Ramos (cell line): ENCODE measurements around the gene IFT20.

ENCODE experiments used
- in situ Hi-C: fragments of 300-500 bp; cut with MboI; formaldehyde crosslinking; loops from one replicate; pipeline ENCODE4 v1.14.3; 2022; ENCODE audit warnings: low sequenced_read_pairs; ENCODE audit not compliant: unreplicated experiment

The IFT20 gene, protein sequence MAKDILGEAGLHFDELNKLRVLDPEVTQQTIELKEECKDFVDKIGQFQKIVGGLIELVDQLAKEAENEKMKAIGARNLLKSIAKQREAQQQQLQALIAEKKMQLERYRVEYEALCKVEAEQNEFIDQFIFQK

DNA sequence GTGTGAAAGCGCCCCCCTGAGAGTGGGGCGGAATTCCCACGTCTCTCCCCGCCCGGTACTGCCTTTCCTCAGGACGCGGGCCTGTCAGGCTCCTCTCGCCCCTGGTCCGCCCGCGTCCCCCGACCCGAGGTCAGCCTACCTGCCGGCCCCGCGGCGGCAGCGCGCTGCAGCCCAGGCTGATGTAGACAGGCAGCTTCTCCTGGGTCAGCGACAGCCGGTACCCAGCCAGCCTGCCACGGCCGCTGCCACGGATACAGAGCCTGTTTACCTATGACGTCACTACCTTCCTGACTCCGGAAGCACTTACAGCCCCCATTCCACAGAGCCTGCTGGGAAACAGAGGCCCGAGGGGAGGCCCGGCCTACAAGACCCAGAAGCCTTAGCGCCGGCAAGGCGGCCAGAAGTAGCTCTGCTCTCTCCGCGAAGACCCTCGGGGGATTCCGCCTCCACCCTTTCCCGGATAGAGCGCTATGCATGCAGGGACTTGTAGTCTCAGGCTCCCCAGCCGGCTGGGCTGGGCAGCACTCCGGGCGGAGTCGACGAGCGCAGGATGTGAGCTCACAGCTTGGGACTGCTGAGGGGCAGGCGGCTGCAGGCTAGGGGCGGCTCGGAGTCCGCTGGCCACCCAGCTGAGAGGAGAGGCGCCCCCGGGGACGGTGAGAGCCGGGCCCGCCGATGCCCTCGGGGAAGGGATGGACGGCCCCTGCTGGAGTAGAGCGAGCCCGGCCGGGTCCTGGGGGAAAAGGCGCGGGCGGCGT is at the start of gene IFT20, which contains the start of gene TNFAIP1:
IFT20 (minus strand) TSS at position 272 of the 758 bp plus-strand sequence. CDS start 3,487 bp downstream, outside the sequence.
TNFAIP1 (plus strand) TSS at position 561 of the 758 bp plus-strand sequence. CDS start 3,761 bp downstream, outside the sequence.
- in situ Hi-C loops = no loop called here

GRCh38 chr17:28385037-28385400 is 49.7 kb upstream of the IFT20 start:
- in situ Hi-C loops = loop anchor here (25.0 kb wide), 1 partner anchor 473 kb away; no protein-coding TSS in a partner anchor

DNA sequence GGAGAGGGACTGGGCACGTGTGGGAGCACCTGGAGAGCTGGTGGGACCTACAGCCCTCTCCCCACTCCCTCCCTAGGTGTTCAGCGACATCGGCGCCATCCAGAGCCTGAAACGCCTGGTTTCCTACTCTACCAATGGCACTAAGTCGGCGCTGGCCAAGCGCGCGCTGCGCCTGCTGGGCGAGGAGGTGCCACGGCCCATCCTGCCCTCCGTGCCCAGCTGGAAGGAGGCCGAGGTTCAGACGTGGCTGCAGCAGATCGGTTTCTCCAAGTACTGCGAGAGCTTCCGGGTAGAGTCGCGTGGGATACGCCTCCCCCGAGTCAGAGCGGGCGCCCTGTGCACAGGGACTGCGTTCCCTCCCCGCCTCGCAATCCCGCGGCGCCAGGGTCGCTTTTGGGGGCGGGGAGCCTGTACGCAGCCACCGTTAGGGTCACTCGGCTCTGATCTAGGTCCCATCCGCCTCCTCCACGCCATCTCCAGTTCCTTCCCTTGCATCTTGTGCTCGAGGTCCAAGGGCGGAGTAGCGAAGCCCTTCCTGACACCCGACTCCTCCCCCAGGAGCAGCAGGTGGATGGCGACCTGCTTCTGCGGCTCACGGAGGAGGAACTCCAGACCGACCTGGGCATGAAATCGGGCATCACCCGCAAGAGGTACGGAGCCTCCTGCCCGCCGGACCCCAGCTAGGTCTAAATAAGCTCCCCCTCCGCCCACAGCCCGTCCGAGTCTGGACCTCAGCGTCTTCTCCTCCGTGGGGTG is 49.2 kb upstream of the IFT20 start:
- in situ Hi-C loops = loop anchor here (25.0 kb wide), 1 partner anchor 472 kb away; no protein-coding TSS in a partner anchor

DNA sequence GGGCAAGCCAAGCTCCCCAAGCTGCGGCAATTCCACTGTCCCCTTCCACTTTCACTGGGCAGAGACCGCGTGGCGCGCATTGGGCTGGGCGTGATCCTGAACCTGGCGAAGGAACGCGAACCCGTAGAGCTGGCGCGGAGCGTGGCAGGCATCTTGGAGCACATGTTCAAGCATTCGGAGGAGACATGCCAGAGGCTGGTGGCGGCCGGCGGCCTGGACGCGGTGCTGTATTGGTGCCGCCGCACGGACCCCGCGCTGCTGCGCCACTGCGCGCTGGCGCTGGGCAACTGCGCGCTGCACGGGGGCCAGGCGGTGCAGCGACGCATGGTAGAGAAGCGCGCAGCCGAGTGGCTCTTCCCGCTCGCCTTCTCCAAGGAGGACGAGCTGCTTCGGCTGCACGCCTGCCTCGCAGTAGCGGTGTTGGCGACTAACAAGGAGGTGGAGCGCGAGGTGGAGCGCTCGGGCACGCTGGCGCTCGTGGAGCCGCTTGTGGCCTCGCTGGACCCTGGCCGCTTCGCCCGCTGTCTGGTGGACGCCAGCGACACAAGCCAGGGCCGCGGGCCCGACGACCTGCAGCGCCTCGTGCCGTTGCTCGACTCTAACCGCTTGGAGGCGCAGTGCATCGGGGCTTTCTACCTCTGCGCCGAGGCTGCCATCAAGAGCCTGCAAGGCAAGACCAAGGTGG is 46.0 kb upstream of the IFT20 start:
- in situ Hi-C loops = loop anchor here (25.0 kb wide), 1 partner anchor 469 kb away; no protein-coding TSS in a partner anchor

DNA sequence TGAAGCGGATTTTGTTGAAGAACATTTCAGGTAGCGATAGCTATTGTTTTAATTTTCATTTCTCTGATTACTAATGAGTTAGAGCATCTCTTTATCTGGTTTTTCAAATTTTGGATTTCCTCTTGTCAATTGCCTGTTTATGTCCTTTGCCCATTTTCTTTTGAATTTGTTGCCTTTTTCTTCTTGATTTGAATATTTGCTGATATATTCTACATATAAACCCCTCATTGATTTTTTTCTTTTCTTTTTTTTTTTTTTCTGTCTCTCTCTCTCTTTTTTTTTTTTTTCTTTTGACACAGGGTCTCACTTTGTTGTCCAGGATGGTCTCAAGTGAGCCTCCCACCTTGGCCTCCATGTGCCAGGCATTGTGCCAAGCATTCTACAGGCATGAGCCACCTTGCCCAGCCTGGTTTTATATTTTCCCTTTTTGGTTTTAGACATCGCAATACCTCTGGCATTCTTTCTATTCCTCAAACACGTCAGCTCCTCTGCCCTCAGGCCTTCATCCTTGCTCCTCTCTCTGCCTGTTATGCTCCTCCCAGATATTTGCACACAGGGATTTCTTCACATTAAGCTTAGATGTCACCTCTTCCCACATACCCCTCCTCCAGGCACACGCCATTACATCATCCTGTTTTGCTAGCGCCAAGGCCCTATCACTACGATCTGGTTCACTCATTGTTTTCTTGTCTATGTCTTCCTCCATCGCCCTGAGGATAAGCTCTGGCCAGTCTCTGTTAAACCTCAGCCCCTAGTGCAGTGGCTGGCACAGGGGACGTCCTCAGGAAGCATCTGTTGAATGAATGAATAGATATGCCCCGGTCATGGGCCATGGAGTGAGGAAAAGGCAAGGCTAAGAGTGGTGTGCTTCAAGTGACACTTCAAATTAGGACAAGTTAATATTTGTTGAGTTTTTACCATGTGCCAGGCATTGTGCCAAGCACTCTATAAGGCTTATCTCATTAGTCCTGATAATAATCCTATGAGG is 44.8 kb upstream of the IFT20 start:
- in situ Hi-C loops = loop anchor here (25.0 kb wide), 1 partner anchor 468 kb away; no protein-coding TSS in a partner anchor

GRCh38 chr17:28372945-28373274 is 37.6 kb upstream of the IFT20 start:
- in situ Hi-C loops = loop anchor here (25.0 kb wide), 3 partner anchors 111 to 1061 kb away; no protein-coding TSS in a partner anchor

DNA sequence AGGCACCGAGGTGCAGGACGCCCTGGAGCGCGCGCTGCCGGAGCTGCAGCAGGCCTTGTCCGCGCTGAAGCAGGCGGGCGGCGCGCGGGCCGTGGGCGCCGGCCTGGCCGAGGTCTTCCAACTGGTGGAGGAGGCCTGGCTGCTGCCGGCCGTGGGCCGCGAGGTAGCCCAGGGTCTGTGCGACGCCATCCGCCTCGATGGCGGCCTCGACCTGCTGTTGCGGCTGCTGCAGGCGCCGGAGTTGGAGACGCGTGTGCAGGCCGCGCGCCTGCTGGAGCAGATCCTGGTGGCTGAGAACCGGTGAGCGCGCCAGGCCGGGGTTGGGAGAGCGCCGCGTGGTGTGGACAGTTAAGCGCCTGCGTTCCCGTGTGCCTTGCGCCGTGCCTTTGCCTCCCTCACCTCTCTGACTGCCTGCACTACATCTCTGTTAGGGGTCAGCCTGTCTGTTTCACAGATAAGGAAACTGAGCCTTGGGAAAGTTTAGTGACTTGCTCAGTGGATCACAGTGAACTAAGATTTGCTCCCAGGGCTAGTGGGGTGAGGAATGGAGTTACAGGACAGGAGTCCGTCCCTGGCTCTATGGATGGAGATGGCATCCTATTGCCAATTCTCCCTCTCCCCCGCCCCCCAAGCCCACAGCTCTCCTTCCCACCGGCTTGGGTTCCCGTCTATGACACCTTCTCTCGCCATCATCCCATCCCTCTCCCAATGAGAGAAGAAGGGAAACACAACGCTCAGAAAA is 37.1 kb upstream of the IFT20 start:
- in situ Hi-C loops = loop anchor here (25.0 kb wide), 3 partner anchors 110 to 1060 kb away; no protein-coding TSS in a partner anchor

DNA sequence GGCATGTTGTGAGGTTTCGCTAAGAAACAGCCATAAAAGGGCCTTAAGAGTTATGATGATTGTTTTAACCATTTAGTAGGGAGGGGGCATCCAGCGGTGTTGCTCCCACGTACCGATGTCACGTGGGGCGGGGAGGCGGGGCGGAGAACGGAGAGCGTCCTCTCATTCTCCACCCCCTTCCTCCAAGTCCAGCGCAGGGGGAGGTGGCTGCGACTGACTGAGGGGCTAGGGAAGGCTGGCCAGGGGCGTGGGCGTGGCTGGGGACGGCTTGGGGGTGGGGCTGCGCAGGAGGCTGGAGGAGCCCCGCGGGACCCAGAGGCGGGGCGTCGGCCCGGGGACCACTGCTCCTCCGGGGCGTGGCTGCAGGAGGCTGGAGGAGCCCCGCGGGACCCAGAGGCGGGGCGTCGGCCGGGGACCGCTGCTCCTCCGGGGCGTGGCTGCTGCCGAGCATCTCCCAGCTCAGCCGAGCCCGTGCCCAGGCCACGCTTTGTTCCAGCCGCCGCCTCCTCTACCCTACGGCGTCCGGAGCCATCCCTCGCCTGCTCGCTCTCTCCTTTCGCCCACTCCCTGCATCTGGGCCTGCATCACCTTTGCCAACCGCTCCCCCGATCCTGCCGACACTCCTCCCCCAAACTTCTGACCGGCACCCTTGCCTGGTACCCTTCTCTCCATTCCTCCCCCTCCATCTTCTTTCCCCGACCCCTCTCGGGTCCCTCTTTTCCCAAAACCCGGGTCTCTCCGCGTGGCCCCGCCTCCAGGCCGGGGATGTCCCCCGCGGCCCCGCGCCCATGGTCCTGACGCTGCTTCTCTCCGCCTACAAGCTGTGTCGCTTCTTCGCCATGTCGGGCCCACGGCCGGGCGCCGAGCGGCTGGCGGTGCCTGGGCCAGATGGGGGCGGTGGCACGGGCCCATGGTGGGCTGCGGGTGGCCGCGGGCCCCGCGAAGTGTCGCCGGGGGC is 36.3 kb upstream of the IFT20 start, which contains the start of gene SARM1:
SARM1 (plus strand) TSS at position 450 of the 958 bp plus-strand sequence; CDS start at position 789, 339 bp downstream.
- in situ Hi-C loops = loop anchor here (25.0 kb wide), 3 partner anchors 109 to 1059 kb away; no protein-coding TSS in a partner anchor

DNA sequence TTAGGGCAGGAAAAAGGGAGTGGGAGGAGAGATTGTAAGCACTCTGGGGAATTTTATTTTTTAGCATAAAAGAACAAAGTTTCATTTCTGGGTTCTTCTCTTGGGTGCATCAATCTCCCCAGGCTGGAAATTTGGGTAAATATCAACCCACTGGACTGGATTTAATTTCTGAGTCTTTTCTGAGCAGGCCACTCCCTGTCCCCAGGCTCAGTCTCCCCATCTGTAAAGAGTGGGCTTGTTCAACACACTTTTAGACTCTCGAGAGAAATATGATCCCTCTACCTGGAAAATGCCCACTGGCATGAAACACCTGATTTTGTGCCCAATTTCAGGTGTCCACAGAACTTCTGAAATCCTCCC is 35.5 kb upstream of the IFT20 start:
- in situ Hi-C loops = loop anchor here (25.0 kb wide), 3 partner anchors 108 to 1058 kb away; no protein-coding TSS in a partner anchor

DNA sequence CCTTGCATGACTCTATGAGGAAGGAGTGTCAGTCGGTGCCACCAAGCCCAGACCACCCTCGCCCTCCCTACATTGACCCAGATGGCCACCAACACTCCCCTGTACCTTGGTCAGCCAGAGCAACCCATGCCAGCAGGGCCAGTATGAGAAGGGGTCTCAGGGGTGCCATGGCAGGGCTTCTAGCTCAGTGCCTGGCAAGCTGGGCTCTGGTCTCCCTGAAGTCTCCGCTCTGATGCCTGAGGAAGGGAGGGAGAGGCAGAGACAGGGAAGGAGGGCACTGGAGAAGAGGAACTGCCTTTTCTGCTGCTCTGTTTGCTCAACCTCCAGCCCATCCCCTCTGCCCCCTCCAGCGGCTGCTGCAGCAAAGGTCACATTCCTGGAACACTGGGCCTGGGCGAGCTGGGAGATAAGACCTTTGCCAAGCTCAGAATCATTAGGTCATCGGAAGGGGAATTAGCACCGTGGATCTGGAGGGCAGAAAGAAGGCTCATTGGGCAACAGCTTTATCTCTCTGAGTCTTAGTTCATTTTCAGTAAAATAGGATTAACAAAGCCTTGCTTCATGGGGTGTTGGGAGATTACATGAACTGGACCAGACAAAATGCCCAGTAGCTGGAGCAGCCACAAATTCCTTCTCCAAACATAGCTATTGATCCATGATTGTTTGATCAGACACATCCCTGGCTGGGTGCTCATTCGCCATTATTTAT is 34.9 kb upstream of the IFT20 start, which contains the start of gene VTN:
VTN (minus strand) TSS at position 273 of the 709 bp plus-strand sequence; CDS start at position 169, 104 bp downstream.
- in situ Hi-C loops = loop anchor here (25.0 kb wide), 3 partner anchors 108 to 1058 kb away; no protein-coding TSS in a partner anchor

DNA sequence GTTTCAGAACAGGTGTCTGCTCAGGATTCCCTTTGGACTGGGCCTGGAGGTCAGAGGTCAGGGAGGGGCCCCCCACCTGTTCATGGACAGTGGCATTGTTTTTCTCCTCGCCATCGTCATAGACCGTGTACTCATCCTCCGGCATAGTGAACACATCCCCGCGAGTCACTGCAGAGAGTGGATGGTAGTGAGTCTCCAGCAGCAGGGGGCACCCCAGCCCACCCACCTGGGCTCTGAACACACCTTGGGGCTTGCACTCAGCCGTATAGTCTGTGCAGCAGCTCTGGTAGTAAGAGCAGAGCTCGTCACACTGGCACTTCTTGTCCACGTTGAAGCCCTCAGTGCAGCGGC is 34.4 kb upstream of the IFT20 start:
- in situ Hi-C loops = loop anchor here (25.0 kb wide), 3 partner anchors 107 to 1057 kb away; no protein-coding TSS in a partner anchor

DNA sequence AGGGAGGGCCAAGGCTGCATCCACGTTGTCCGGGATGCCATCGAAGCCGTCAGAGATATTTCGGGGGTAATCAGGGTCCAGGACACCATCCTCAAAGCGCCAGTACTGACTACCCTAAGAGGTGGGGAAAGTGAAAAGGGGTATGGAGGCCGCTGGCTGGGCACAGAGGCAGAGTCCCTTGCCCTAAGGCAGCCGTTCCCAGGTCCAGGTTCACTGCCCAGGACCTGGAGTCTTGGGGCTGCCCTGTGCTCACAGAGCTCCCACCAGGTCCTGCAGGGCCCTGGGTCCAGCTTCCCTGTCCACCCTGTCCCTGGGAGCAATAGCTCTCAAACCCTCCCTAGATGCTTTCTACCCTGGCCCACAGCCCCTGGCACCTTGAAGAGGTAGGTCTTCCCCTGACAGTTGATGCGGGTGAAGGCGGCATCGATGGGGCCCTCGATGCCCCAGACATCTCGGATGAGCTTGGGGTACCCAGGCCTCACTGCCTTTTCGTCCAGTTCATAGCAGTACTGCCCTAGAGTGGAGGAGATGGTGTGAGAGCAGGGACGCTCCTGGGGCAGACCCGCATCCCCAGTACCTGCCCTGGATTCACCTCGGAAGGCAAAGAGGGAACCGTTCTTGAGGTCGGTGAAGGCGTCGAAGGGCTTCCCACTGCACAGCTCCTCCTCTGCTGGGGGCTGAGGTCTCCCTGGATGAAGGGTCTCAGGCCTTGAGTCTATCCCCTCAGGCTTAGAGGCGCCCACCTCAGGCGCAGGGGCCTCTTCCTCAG is 33.8 kb upstream of the IFT20 start:
- in situ Hi-C loops = loop anchor here (25.0 kb wide), 3 partner anchors 107 to 1057 kb away; no protein-coding TSS in a partner anchor

DNA sequence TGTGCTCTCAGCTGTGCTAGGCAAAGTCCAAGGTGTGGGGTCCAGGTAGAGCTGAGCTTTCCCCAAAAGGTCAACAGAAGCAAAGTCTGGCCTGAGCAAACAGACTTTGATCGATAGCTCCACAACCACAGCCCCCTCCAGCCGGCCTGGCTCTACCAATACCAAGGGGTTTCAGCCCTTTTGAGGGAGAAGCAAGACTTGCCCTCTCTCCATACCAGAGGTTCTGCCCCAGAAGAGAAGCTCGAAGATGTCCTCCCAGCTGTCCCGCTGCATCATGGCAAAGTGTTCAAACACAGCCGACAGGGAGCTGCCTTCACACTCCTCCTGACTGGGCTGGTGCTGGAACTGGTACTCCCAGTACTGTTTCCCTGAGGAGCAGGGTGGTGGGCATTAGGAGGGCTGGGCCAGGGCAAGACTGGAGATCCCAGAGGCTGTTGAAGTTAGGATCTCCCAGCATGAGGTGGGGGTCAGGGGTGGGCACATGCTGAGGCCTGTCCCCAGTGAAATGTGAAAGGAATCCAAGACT is 33.1 kb upstream of the IFT20 start:
- in situ Hi-C loops = loop anchor here (25.0 kb wide), 3 partner anchors 106 to 1056 kb away; no protein-coding TSS in a partner anchor

- in situ Hi-C loops = loop anchor here (25.0 kb wide), 3 partner anchors 105 to 1055 kb away; no protein-coding TSS in a partner anchor
Observed at GRCh38 chr17:28367641-28368305, 32.5 kb upstream of the IFT20 start.
